Upper lobe of left lung (tissue), 6 donors: ENCODE measurements around the gene HOXA10. TPM values are rescaled to one million over a fixed set of nuclear protein-coding genes. Genes with fewer than 3 reads are reported as not detected.
A peak's percentile ranks its signal among the peaks of the same experiment; 100 is the strongest.

Experiments
- ATAC-seq, 2 donors: fragments of 200-7000 bp; cut with Tn5 transposase; one replicate each; pipeline ENCODE4 v1.9.1; 2022; ENCODE audit warnings: mild to moderate bottlenecking in 2 of 2, moderate library complexity in 2 of 2; ENCODE audit not compliant: low FRiP score in 2 of 2
- DNase-seq, 2 donors: peaks; one replicate each; pipeline ENCODE4 v3.0.0-alpha.2; 2019 to 2020
- H3K27ac ChIP-seq, 4 donors: fragments of 200-600 bp; sonication (generic); one replicate each; pipeline ENCODE4 v1.5.1; 2016 to 2019
- H3K27me3 ChIP-seq, 4 donors: fragments of 200-600 bp; sonication (generic); one replicate each; pipeline ENCODE4 v1.5.1; 2017 to 2019
- H3K36me3 ChIP-seq, 4 donors: fragments of 200-600 bp; sonication (generic); one replicate each; pipeline ENCODE4 v1.5.1; 2016 to 2019
- H3K4me1 ChIP-seq, 4 donors: fragments of 200-600 bp; sonication (generic); one replicate each; pipeline ENCODE4 v1.5.1; 2018 to 2019
- H3K4me3 ChIP-seq, 4 donors: fragments of 200-600 bp; sonication (generic); one replicate each; pipeline ENCODE4 v1.5.1; 2017 to 2019; ENCODE audit warnings: mild to moderate bottlenecking in 2 of 4, moderate library complexity in 1 of 4
- H3K9me3 ChIP-seq, 4 donors: fragments of 200-600 bp; sonication (generic); one replicate each; pipeline ENCODE4 v1.5.1; 2018 to 2019
- EP300 ChIP-seq, 4 donors: sonication (generic); formaldehyde crosslinking; IDR thresholded peaks; one replicate each; pipeline ENCODE4 v1.5.1; 2017; ENCODE audit warnings: antibody characterized with exemption in 4 of 4, control low read depth in 2 of 4
- POLR2A ChIP-seq, 4 donors: fragments of 450-650 bp; IDR thresholded peaks; one replicate each; pipeline ENCODE4 v1.5.1; 2016 to 2017; ENCODE audit warnings: antibody characterized with exemption in 4 of 4, mild to moderate bottlenecking in 2 of 4
- POLR2AphosphoS5 ChIP-seq, 2 donors: sonication (generic); formaldehyde crosslinking; IDR thresholded peaks; one replicate each; pipeline ENCODE4 v1.5.1; 2017; ENCODE audit warnings: antibody characterized with exemption in 2 of 2
- WGBS, 2 donors: methylation state at CpG; one replicate each; pipeline ENCODE4 v1.1.5; 2017 to 2018; 5-methylcytosine and 5-hydroxymethylcytosine counted together
- total RNA-seq, 6 donors: library from RNA; depleted of rRNA in 4 of 6; stranded (reverse); fragments of >200 nt in 4 of 6; gene quantifications; one replicate each; pipeline versions ENCODE4 v1.1.0 to v1.2.1, GENCODE V29; 2016 to 2021
- TF ChIP-seq, protein P1 (sequence below), 6 experiments: fragments of 450-650 bp in 4 of 6; fragments of 200-600 bp in 2 of 6; sonication (generic) in 2 of 6; IDR thresholded peaks; one replicate each; pipeline ENCODE4 v1.5.1; 2016 to 2019; ENCODE audit warnings: antibody characterized with exemption in 6 of 6
- donor health status: DM: no; HTN: no; CAD: no; lungs with moderate emphysema.
- donor health status: DM: no; HTN: yes; CAD: no; lungs with severe emphysema.

Gene HOXA10
- total RNA-seq, 6 donors from 2014 or later = 0.15 to 0.24 TPM; not detected in 4

DNA sequence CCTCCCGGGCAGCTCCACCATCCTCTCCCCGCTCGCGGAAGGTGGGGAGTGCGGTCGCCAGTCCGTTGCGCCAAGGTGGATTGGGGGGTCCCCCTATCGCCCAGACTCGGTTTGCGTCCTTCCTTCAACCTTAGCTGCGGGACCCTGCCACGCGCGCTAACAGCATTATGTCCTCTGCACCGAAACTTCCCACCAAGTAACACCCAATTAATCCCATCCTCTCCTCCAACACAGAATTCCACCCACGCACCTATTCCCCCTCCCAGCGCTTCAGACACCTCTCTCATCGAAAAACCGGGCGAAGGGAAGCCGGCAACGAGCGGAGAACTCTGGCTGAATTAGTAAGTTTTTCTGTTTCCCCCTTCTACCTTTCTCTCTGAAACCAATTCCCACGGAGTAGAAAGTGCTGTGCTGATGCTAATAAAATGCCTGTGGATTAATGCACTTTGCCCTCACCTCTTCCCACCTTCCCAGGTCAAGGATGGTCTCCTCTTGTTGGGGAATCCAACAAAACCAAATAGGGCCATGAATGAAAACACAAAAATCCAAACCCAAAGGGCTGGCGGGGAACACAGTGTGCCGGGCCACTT lies 22.7 kb downstream of the HOXA10 start:
- peak overlapping the region; percentile 84 to 95 (median 88) for H3K27ac ChIP-seq
- DNase-seq = no peak
- H3K36me3 ChIP-seq = no peaks in the 10 kb centered on the region
- peaks cover 0 to 74% (median 40%) of the 10 kb centered on the region in 4 donors for H3K27me3 ChIP-seq
- peaks cover 44 to 61% (median 52%) of the 10 kb centered on the region in 4 donors for H3K4me1 ChIP-seq
- TF ChIP-seq EP300 (IDR thresholded peaks at IDR 0.05) = no peak
- TF ChIP-seq, protein P1, sequence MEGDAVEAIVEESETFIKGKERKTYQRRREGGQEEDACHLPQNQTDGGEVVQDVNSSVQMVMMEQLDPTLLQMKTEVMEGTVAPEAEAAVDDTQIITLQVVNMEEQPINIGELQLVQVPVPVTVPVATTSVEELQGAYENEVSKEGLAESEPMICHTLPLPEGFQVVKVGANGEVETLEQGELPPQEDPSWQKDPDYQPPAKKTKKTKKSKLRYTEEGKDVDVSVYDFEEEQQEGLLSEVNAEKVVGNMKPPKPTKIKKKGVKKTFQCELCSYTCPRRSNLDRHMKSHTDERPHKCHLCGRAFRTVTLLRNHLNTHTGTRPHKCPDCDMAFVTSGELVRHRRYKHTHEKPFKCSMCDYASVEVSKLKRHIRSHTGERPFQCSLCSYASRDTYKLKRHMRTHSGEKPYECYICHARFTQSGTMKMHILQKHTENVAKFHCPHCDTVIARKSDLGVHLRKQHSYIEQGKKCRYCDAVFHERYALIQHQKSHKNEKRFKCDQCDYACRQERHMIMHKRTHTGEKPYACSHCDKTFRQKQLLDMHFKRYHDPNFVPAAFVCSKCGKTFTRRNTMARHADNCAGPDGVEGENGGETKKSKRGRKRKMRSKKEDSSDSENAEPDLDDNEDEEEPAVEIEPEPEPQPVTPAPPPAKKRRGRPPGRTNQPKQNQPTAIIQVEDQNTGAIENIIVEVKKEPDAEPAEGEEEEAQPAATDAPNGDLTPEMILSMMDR (IDR thresholded peaks at IDR 0.05) = no peak
- TF ChIP-seq POLR2AphosphoS5 (IDR thresholded peaks at IDR 0.05) = no peak
- TF ChIP-seq POLR2A (IDR thresholded peaks at IDR 0.05) = no peak
- no peak for ATAC-seq
- no peaks in the 10 kb centered on the region for H3K9me3 ChIP-seq
- peak overlapping the region; percentile 10 to 74 (median 46) for H3K4me3 ChIP-seq
- WGBS, 2 donors = 11% methylated on average over 19 to 27 of the region's 27 CpGs

DNA sequence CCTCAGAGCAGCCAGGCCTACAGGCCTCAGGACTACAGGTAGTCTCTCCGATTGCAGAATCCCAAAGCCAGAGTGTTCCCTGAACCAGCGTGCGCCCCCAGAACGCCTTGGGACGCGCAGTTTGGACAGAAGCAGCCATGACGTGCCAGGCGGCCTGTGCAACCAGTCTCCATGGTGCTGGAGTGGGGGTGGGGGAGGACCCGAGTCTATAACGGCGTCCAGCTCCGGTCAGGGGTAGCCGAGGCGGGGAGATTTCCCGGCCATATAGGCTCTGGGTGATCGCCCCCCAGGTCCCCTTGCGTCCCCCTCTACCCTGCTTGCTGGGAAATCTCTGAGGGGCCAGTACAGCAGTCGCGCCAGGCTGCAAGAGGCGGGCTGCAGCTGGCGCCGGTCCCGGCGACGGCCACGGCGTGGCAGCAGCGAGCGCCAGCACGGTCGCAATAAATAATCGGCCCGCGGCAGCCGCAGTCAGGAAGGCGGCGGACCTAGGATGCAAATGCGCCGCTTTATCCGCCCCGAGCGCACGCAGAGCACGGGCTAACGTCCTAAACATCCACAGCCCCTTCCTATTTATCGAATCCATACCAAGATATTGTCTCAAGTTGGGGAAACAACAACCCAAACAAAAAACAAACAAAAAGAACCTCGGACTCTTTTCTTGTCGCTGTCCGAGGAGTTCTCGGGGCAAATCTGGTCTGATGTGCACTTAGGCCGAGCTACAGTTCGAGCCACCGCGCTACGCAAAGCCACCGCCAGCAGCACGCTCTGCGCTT lies 23.4 kb downstream of the HOXA10 start:
- DNase-seq (peak; percentile 64 to 95), ATAC-seq (peak; percentile 64 to 87)
- H3K4me1 ChIP-seq = peaks cover 37 to 54% (median 45%) of the 10 kb centered on the region in 4 donors
- H3K4me3 ChIP-seq = peak overlapping the region; percentile 16 to 74 (median 46)
- H3K27me3 ChIP-seq = peaks cover 0 to 67% (median 37%) of the 10 kb centered on the region in 4 donors
- WGBS, 2 donors = 2 to 3% methylated on average over 42 to 58 of the region's 58 CpGs
- H3K36me3 ChIP-seq = no peaks in the 10 kb centered on the region
- peak overlapping the region; percentile 84 to 95 (median 88) for H3K27ac ChIP-seq
- TF ChIP-seq, protein P1 (IDR thresholded peaks at IDR 0.05) = peak; percentile 85 to 92 (median 88)
- TF ChIP-seq POLR2A (IDR thresholded peaks at IDR 0.05) = peak in 2 of 4 donors; percentile 56 to 58
- TF ChIP-seq EP300 (IDR thresholded peaks at IDR 0.05) = no peak
- TF ChIP-seq POLR2AphosphoS5 (IDR thresholded peaks at IDR 0.05) = peak; percentile 66 to 70
- no peaks in the 10 kb centered on the region for H3K9me3 ChIP-seq

DNA sequence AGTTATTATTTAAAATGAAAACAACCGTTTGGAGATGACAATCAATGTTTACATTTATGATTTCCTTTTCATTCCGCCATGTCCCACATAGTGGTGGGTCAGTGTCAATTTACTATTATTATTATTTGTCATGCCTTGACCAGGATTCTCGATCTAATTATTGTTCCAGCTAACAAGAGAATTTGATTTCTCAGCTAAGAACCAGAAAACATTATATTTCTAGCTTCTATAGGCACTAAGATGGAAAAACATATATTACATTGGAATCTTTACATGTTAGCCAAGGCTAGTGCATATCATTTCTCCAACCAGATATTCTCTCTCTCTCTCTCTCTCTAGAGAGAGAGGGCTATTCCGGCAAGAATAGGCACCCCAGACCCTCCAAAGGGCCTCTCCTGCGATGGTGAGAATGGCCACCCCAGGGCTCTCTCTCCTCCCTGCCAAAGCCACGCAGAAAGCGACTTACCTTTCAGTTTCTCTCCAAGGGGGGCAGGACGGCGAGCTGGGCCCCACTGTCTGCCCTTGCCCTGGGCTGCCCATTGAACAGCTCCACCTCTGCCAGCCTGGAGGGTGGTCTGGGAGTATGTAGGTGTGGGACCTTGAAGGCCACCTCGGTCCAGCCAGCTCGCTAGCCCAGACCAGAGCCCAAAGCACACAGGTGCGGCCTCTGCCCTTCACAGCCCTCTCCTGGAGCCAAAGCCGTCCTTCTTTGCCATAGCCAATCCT lies 24.1 kb downstream of the HOXA10 start:
- no peaks in the 10 kb centered on the region for H3K9me3 ChIP-seq
- no peak for TF ChIP-seq EP300 (IDR thresholded peaks at IDR 0.05)
- TF ChIP-seq, protein P1 (IDR thresholded peaks at IDR 0.05) = no peak
- no peak for TF ChIP-seq POLR2AphosphoS5 (IDR thresholded peaks at IDR 0.05)
- TF ChIP-seq POLR2A (IDR thresholded peaks at IDR 0.05) = no peak
- H3K4me1 ChIP-seq = peaks cover 31 to 48% (median 39%) of the 10 kb centered on the region in 4 donors
- DNase-seq (no peak), ATAC-seq (no peak)
- H3K4me3 ChIP-seq = peak overlapping the region; percentile 16 to 74 (median 46)
- H3K27me3 ChIP-seq = peaks cover 0 to 60% (median 33%) of the 10 kb centered on the region in 4 donors
- H3K27ac ChIP-seq = peak overlapping the region; percentile 84 to 95 (median 88)
- WGBS, 2 donors = 33 to 37% methylated on average over 9 to 13 of the region's 13 CpGs
- no peaks in the 10 kb centered on the region for H3K36me3 ChIP-seq

DNA sequence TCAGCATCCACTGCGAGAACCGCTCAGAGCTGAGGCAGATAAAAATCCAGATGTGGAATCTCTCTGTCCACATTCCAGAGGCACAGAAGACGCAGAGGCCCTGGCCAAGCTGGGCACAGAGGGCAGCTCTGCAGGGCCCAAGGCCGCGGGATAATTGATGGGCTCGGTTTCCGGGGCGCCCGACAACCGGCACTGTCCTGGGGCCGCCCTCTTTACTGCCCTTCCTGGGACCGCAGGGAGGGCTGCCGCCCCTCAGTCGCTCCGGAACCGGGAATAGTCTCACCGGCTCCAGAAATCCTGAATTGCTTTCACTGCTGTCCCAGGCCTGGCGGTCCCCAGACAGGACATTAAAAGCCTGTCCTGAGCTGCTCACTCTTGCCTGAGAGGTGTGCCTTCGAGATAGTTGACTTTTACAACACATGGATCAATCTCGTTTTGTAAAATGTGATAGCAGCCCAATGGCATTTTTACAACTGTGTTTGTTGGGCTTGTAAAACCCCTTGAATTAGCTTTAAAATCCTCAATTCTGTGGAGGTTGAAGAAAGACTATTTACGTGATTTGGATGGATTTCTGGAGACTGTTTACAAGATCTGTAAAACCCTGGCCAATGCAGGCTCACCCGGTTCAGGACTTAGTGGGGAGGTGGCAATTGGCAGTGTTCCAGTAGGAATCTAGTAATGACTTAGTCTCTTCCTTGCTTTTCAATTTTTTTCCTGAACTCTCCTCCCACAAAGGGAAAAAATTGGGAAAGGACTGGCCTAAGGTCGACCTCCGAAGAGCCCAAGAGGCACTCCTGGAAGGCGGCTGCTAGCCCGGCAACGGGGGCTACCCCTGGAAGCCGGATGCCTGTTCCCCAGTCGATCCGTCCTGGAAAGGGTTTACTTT lies 25.1 kb downstream of the HOXA10 start:
- DNase-seq (peak in 1 of 2 donors; percentile 68), ATAC-seq (no peak)
- WGBS, 2 donors = 41 to 42% methylated on average over 19 to 30 of the region's 30 CpGs
- H3K27me3 ChIP-seq = peaks cover 0 to 53% (median 32%) of the 10 kb centered on the region in 4 donors
- H3K27ac ChIP-seq = peak overlapping the region; percentile 84 to 95 (median 88)
- no peaks in the 10 kb centered on the region for H3K36me3 ChIP-seq
- no peaks in the 10 kb centered on the region for H3K9me3 ChIP-seq
- no peak for TF ChIP-seq EP300 (IDR thresholded peaks at IDR 0.05)
- TF ChIP-seq, protein P1 (IDR thresholded peaks at IDR 0.05) = no peak
- no peak for TF ChIP-seq POLR2AphosphoS5 (IDR thresholded peaks at IDR 0.05)
- TF ChIP-seq POLR2A (IDR thresholded peaks at IDR 0.05) = no peak
- H3K4me1 ChIP-seq = peaks cover 25 to 48% (median 35%) of the 10 kb centered on the region in 4 donors
- H3K4me3 ChIP-seq = peak overlapping the region in 3 of 4 donors; percentile 24 to 74 (median 62)
